Lower leg skin (tissue), 4 donors: Measurements from ENCODE around the gene USP28. TPM values are rescaled to one million over a fixed set of nuclear protein-coding genes. Genes with fewer than 3 reads are reported as not detected.

Experiments used
- DNase-seq, 2 donors: peaks; one replicate each; pipeline ENCODE4 v3.0.0-alpha.2; 2019; ENCODE audit warnings: low spot score in 2 of 2
- H3K4me3 ChIP-seq: fragments of 200-600 bp; sonication (generic); 2 replicates; pipeline ENCODE4 v1.5.1; 2017; ENCODE audit warnings: mild to moderate bottlenecking, low read depth; ENCODE audit not compliant: poor library complexity, severe bottlenecking
- POLR2A ChIP-seq, 2 donors: fragments of 450-650 bp; IDR thresholded peaks; one replicate each; pipeline ENCODE4 v1.6.1; 2016 to 2017; ENCODE audit warnings: antibody characterized with exemption in 2 of 2, mild to moderate bottlenecking in 1 of 2, moderate library complexity in 1 of 2
- WGBS, 2 donors: methylation state at CpG; one replicate each; pipeline ENCODE4 v1.1.5; 2018; 5-methylcytosine and 5-hydroxymethylcytosine counted together
- intact Hi-C: fragments of 100-400 bp; cut with DNase I; formaldehyde crosslinking; loops from one replicate; pipeline ENCODE4 v1.15.0; 2023; ENCODE audit warnings: low total_unique reads
- total RNA-seq, 4 donors: library from RNA; depleted of rRNA; stranded (reverse); fragments of >200 nt; gene quantifications; one replicate each; pipeline ENCODE4 v1.1.0, GENCODE V29; 2016
- TF ChIP-seq, protein P1 (sequence below), 3 donors: fragments of 450-650 bp; IDR thresholded peaks; one replicate each; pipeline ENCODE4 v1.5.1; 2016; ENCODE audit warnings: antibody characterized with exemption in 3 of 3, mild to moderate bottlenecking in 3 of 3, moderate library complexity in 2 of 3

USP28 gene
- total RNA-seq, 4 donors from 2014 or later, result 13.0 to 26.8 (median 16.4) TPM

DNA sequence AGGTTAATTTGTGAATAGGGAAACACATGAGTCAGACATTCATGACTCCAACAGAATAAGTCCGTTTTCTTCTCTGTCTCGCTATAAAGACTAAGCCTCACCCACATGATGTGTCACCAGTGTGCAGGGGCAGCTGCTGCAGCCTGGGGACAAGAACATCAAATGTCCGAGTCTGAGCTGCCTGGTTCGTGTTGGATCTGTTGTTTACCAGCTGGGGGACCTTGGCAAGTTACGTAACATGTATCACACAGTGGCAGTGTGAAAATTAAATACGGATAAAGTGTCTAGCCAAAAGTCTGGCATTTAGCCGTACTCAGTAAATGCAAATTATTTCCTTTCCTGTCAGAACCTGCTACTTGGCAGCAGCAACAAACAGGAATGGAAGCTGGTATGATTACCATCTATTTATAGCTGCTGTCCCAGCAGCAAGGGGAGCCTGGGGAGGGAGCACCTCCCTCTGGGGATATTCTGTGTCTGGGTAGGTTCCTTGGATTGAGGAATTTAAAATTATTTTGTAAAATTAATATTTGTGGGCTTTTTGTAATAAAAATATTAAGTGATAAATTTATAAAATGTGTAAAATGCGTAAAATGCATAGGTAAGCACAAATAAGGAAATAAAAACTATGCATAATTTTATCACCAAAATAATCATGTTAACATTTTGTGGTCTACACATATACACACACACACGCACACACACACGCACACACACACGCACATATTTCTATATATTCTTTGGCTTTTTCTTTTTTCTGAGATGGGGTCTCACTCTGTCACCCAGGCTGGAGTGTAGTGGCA, 97.1 kb downstream of the USP28 start:
- DNase-seq, result peak in 1 of 2 donors; percentile 37
- 17 to 33% methylated on average over 11 of the region's 11 CpGs for WGBS, 2 donors
- no peak overlapping the region for H3K4me3 ChIP-seq
- intact Hi-C loops, result no loop called here
- no peak for TF ChIP-seq POLR2A (IDR thresholded peaks at IDR 0.05)
- TF ChIP-seq, protein P1, sequence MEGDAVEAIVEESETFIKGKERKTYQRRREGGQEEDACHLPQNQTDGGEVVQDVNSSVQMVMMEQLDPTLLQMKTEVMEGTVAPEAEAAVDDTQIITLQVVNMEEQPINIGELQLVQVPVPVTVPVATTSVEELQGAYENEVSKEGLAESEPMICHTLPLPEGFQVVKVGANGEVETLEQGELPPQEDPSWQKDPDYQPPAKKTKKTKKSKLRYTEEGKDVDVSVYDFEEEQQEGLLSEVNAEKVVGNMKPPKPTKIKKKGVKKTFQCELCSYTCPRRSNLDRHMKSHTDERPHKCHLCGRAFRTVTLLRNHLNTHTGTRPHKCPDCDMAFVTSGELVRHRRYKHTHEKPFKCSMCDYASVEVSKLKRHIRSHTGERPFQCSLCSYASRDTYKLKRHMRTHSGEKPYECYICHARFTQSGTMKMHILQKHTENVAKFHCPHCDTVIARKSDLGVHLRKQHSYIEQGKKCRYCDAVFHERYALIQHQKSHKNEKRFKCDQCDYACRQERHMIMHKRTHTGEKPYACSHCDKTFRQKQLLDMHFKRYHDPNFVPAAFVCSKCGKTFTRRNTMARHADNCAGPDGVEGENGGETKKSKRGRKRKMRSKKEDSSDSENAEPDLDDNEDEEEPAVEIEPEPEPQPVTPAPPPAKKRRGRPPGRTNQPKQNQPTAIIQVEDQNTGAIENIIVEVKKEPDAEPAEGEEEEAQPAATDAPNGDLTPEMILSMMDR (IDR thresholded peaks at IDR 0.05), result no peak

DNA sequence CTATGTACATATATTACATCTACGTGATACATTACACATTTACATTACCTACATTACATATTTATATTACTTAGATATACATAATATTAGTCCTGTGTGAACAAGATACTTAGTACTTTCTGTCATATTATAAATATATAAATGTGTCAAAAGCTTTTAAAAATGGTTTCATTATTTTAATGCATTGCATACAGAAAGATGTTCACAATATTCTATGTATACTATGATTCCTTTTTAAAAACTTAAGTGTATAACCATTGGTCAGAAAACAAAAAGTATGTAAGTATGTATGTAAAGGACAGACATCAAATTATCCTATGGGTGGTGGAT, 101.2 kb downstream of the USP28 start:
- no peak overlapping the region for H3K4me3 ChIP-seq
- TF ChIP-seq, protein P1 (IDR thresholded peaks at IDR 0.05), result no peak
- no peak for TF ChIP-seq POLR2A (IDR thresholded peaks at IDR 0.05)
- intact Hi-C loops, result no loop called here
- DNase-seq, result no peak
- WGBS, 2 donors, result 0% methylated on average over 1 of the region's 1 CpG

DNA sequence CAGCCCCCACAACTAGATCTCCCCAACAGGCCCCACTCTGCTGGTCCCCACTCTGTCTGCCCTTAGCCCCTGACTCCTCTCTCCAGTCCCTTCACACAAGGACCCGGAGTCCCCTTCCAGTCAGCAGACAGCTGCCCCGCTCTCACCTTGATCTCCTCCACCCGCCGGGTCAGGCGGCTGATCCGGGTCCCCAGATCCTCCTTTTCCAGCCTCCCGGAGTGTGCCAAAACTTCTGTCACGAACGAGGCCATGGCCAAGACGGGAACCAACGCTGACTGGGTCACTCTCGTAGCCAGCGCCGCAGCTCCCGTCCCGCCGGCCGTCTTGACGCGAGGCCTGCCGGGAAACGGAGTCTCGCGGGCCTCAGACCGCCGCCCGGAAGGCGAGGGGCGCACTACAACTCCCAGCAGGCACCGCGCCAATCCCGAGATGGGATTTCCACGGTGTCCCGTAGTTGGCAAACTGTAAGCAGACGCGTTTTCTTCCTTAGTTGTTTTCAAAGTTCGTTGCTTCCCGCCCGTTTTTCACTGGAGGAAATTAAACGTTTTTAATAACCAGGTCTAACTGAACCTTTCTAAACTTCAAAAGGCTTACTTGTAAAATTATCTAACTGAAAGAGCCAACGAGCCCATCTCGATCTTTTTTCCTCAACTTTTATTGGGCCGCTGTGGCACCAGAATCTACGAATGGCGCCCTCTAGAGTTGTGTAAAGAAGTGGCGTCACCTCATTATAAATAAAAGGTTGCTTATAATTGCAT, 101.8 kb downstream of the USP28 start, which contains the start of gene ZW10:
Gene ZW10 (minus strand): TSS at position 277 of the 758 bp plus-strand sequence. CDS start 26 bp downstream, at position 251.
- TF ChIP-seq, protein P1 (IDR thresholded peaks at IDR 0.05), result peak in 1 of 3 donors; percentile 17
- no peak for TF ChIP-seq POLR2A (IDR thresholded peaks at IDR 0.05)
- peak within 1 kb of the TSS; percentile 88 for H3K4me3 ChIP-seq
- peak; percentile 97 to 99 for DNase-seq
- WGBS, 2 donors, result 0 to 1% methylated on average over 44 to 46 of the region's 46 CpGs
- intact Hi-C loops, result no loop called here

DNA sequence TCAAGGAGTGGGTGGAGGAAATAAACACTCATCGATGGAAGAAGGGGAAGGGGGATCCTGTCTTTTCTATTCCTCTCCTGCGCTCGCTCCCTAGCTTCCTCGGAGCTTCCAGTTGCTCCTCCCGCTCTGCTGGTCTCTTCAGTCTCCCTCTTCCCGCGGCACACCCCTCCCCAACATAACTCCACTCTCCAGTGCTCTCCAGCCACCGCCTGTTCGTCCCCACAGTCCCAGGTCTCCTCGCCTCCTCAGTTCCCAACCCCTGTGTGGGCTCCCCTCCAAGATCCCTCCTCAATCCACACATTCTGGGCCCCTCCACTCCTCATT, 102.3 kb downstream of the USP28 start:
- intact Hi-C loops, result no loop called here
- DNase-seq, result peak in 1 of 2 donors; percentile 87
- TF ChIP-seq POLR2A (IDR thresholded peaks at IDR 0.05), result no peak
- TF ChIP-seq, protein P1 (IDR thresholded peaks at IDR 0.05), result no peak
- 1% methylated on average over 10 of the region's 10 CpGs for WGBS, 2 donors
- H3K4me3 ChIP-seq, result peak overlapping the region; percentile 88

DNA sequence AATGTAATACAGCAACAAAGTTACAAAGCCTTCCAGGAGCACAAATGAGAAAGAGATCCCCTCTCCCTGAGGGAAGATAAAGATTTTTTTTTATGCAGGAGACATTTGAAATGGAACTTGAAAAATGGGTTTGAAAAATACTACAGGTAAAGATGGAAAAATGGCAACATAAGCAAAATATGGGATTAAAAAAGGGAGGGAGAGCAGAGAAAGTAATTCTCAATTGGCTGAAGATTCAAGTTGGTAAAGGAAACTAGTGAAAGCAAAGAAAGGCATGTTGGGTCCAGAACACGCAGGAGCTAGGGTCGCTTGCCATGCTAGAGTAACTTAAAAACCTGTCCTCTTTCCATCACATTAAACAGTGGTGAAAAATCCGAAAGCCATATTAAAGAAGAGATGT, 103.4 kb downstream of the USP28 start:
- TF ChIP-seq, protein P1 (IDR thresholded peaks at IDR 0.05), result no peak
- TF ChIP-seq POLR2A (IDR thresholded peaks at IDR 0.05), result no peak

More for the DNA sequence above, 103.4 kb downstream of the USP28 start:
- no peak overlapping the region for H3K4me3 ChIP-seq
- intact Hi-C loops, result no loop called here
- no peak for DNase-seq
- 79 to 91% methylated on average over 3 of the region's 3 CpGs for WGBS, 2 donors
